ENCODE measurements around the gene KRT12. TPM values are rescaled to one million over a fixed set of nuclear protein-coding genes. Genes with fewer than 3 reads are reported as not detected.

Gene KRT12
- total RNA-seq, 1 experiment from 2014 or later, result not detected

DNA sequence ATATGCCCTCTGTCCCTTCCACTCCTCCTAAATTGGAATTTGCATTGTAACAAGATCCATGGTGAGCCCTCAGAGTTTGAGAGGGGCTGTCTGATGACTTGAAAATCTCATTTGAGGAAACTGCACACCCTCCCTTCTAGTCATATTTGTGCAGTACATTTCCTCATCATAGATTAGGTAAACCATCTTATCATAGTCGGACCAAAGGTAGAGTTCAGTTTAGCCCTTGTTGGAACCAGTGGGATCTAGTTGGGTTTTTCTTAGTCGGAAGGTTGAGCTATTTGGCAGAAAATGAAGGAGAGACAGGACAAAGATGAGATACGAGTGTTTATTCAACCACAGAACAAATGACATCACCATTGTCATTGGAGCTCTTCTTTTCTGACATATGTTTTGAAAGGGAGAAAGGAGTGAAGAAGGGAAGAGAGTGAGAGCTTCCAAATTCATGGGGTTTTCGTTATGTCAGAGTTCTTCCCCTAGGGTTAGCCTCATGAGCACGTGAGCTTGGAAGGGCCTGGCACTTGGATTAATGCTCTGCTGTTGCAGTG, 33.9 kb upstream of the KRT12 start:
- H3K4me3 ChIP-seq (ENCODE audit: low read depth, low read length), result no peak overlapping the region
- no peak for DNase-seq
- Mint-ChIP-seq H3K4me3 (ENCODE audit: unreplicated experiment) (no peak overlapping the region), H3K27ac (ENCODE audit: unreplicated experiment) (peak overlapping the region; percentile 95), H3K36me3 (ENCODE audit: insufficient read depth, unreplicated experiment) (no peaks in the 10 kb centered on the region), H3K4me1 (ENCODE audit: low read depth, unreplicated experiment) (peaks cover 41% of the 10 kb centered on the region), H3K9me3 (ENCODE audit: unreplicated experiment) (no peaks in the 10 kb centered on the region), H3K27me3 (ENCODE audit: insufficient read depth, unreplicated experiment) (no peaks in the 10 kb centered on the region)
- no peaks in the 10 kb centered on the region for H3K27me3 ChIP-seq (replicated peaks; ENCODE audit: control insufficient read depth, insufficient read depth, low read length)
- intact Hi-C loops (cut with micrococcal nuclease; ENCODE audit: unreplicated experiment), result loop anchor here (5.0 kb wide), 1 partner anchor 766 kb away; no protein-coding TSS in a partner anchor
- no peaks in the 10 kb centered on the region for H3K9me3 ChIP-seq
- ChIA-PET POLR2A (interaction anchor here (1.7 kb wide), 1 partner anchor 788 kb away, joined by 8 read pairs; the partner anchor contains the start of gene EIF1), CTCF (interaction anchor here (1.3 to 1.7 kb wide), 2 partner anchors 762 to 765 kb away, joined by 4 to 6 read pairs; no protein-coding TSS in a partner anchor)
- TF ChIP-seq, protein P1, sequence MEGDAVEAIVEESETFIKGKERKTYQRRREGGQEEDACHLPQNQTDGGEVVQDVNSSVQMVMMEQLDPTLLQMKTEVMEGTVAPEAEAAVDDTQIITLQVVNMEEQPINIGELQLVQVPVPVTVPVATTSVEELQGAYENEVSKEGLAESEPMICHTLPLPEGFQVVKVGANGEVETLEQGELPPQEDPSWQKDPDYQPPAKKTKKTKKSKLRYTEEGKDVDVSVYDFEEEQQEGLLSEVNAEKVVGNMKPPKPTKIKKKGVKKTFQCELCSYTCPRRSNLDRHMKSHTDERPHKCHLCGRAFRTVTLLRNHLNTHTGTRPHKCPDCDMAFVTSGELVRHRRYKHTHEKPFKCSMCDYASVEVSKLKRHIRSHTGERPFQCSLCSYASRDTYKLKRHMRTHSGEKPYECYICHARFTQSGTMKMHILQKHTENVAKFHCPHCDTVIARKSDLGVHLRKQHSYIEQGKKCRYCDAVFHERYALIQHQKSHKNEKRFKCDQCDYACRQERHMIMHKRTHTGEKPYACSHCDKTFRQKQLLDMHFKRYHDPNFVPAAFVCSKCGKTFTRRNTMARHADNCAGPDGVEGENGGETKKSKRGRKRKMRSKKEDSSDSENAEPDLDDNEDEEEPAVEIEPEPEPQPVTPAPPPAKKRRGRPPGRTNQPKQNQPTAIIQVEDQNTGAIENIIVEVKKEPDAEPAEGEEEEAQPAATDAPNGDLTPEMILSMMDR (IDR thresholded peaks at IDR 0.05; ENCODE audit: insufficient read depth in 1 of 2, low read depth in 1 of 2, low read length in 1 of 2, severe bottlenecking in 1 of 2, unreplicated experiment in 1 of 2), result no peak
- no TSS peak for BruUV-seq (replicated peaks)
- H3K4me1 ChIP-seq, result peaks cover 51% of the 10 kb centered on the region
- H3K36me3 ChIP-seq (ENCODE audit: control insufficient read depth, insufficient read depth, low read length), result no peaks in the 10 kb centered on the region

DNA sequence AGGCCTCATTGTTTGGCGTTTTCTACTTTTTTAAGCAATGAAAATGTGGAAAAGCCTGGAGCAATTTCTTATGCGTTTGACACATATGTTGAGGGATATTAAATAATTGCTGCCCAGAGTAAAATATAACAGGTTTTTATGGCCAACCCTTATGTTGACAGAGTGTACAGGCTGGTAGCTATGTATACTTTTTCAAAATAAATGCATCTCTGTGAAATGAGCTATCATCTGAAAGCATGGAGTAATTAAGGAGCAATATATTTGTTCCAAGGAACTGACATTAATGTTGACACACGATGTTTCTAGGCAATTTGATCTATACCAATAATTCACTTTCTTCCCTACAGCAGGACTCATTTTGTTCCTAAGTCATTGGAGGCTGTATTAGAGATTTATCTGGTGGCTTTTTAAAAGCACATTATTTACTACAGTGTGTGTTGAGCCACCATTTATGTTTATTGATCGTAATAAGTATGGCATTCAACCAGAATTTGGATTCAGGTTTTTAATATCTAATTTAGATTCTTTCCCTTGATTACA, 30.0 kb upstream of the KRT12 start:
- ChIA-PET CTCF (no interaction called here), POLR2A (no interaction called here)
- Mint-ChIP-seq H3K27ac (ENCODE audit: unreplicated experiment) (no peak overlapping the region), H3K4me1 (ENCODE audit: low read depth, unreplicated experiment) (peaks cover 15% of the 10 kb centered on the region), H3K4me3 (ENCODE audit: unreplicated experiment) (no peak overlapping the region), H3K9me3 (ENCODE audit: unreplicated experiment) (no peaks in the 10 kb centered on the region), H3K36me3 (ENCODE audit: insufficient read depth, unreplicated experiment) (no peaks in the 10 kb centered on the region), H3K27me3 (ENCODE audit: insufficient read depth, unreplicated experiment) (no peaks in the 10 kb centered on the region)
- intact Hi-C loops (cut with micrococcal nuclease; ENCODE audit: unreplicated experiment), result no loop called here
- Histone ChIP-seq H3K27me3 (replicated peaks; ENCODE audit: control insufficient read depth, insufficient read depth, low read length) (no peaks in the 10 kb centered on the region), H3K36me3 (ENCODE audit: control insufficient read depth, insufficient read depth, low read length) (no peaks in the 10 kb centered on the region), H3K4me3 (ENCODE audit: low read depth, low read length) (no peak overlapping the region), H3K4me1 (peaks cover 23% of the 10 kb centered on the region), H3K9me3 (no peaks in the 10 kb centered on the region)
- BruUV-seq (replicated peaks), result no TSS peak
- TF ChIP-seq, protein P1 (IDR thresholded peaks at IDR 0.05; ENCODE audit: insufficient read depth in 1 of 2, low read depth in 1 of 2, low read length in 1 of 2, severe bottlenecking in 1 of 2, unreplicated experiment in 1 of 2), result no peak
- no peak for DNase-seq

GRCh38 chr17:40895106-40895730, 28.2 kb upstream of the KRT12 start:
- Mint-ChIP-seq H3K4me3 (ENCODE audit: unreplicated experiment) (no peak overlapping the region), H3K27ac (ENCODE audit: unreplicated experiment) (peak overlapping the region; percentile 31), H3K9me3 (ENCODE audit: unreplicated experiment) (no peaks in the 10 kb centered on the region), H3K4me1 (ENCODE audit: low read depth, unreplicated experiment) (no peaks in the 10 kb centered on the region), H3K27me3 (ENCODE audit: insufficient read depth, unreplicated experiment) (no peaks in the 10 kb centered on the region), H3K36me3 (ENCODE audit: insufficient read depth, unreplicated experiment) (no peaks in the 10 kb centered on the region)
- CTCF ChIA-PET, result no interaction called here
- Histone ChIP-seq H3K4me1 (peaks cover 6% of the 10 kb centered on the region), H3K9me3 (no peaks in the 10 kb centered on the region), H3K4me3 (ENCODE audit: low read depth, low read length) (no peak overlapping the region), H3K36me3 (ENCODE audit: control insufficient read depth, insufficient read depth, low read length) (no peaks in the 10 kb centered on the region), H3K27me3 (replicated peaks; ENCODE audit: control insufficient read depth, insufficient read depth, low read length) (no peaks in the 10 kb centered on the region)
- no peak for DNase-seq
- intact Hi-C loops (cut with micrococcal nuclease; ENCODE audit: unreplicated experiment), result no loop called here
- TF ChIP-seq, protein P1 (IDR thresholded peaks at IDR 0.05; ENCODE audit: insufficient read depth in 1 of 2, low read depth in 1 of 2, low read length in 1 of 2, severe bottlenecking in 1 of 2, unreplicated experiment in 1 of 2), result no peak
- no TSS peak for BruUV-seq (replicated peaks)
- POLR2A ChIA-PET, result no interaction called here
